HUDEP-2 (cell line): ENCODE data around the gene HOMER1.

Experiments
- DNase-seq, 76 experiments: peaks; one replicate each; lab custom pipeline; 2025; ENCODE audit not compliant: unreplicated experiment in 76 of 76; lab: John Stamatoyannopoulos, UW

The HOMER1 gene

GRCh38 chr5:79330071-79330470, 183.9 kb downstream of the HOMER1 start:
- no peak for DNase-seq

DNA sequence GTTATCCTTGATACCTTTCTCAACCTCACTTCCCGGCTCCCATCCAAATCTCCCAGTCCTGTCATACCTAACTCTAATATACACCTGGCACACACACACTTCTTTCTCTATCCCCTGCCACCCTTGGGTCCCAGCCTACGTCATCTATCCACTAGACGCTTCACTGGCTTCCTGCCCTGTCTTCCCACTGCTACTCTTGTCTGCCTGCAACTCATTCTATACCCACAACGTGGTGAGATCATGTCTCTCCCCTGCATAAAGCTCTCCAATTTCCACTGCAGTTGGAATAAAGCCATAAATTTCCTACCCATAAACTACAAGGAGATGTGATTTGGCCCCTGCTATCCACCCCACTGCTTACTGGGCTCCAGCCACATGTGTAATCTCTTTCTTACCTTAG, 184.5 kb downstream of the HOMER1 start:
- DNase-seq: no peak
